Activated effector memory CD4-positive, alpha-beta T cell treated with Interleukin-2 at 50 U/mL for 16 hours (primary cell): Measurements from ENCODE around the gene HES6.

ENCODE experiments used
- DNase-seq: peaks from one replicate; pipeline ENCODE4 v3.0.0-alpha.2; 2020

HES6 gene

GRCh38 chr2:238252766-238253630, 13.2 kb upstream of the HES6 start:
- no peak for DNase-seq

GRCh38 chr2:238251986-238252385, 12.1 kb upstream of the HES6 start:
- DNase-seq, result no peak

- no peak for DNase-seq
Measured at GRCh38 chr2:238251331-238251730, 11.5 kb upstream of the HES6 start.

- no peak for DNase-seq
Measured at GRCh38 chr2:238250896-238251295, 11.1 kb upstream of the HES6 start.

- no peak for DNase-seq
Measured at GRCh38 chr2:238247841-238248453, 8.1 kb upstream of the HES6 start.

- no peak for DNase-seq
Measured at GRCh38 chr2:238247002-238247822, 7.4 kb upstream of the HES6 start.

GRCh38 chr2:238244151-238244550, 4.3 kb upstream of the HES6 start:
- no peak for DNase-seq

GRCh38 chr2:238243496-238244076, 3.7 kb upstream of the HES6 start:
- DNase-seq, result no peak

GRCh38 chr2:238242731-238243495, 3.1 kb upstream of the HES6 start:
- DNase-seq, result no peak

GRCh38 chr2:238241970-238242369, 2.1 kb upstream of the HES6 start:
- DNase-seq, result no peak

GRCh38 chr2:238240757-238241711, 1.2 kb upstream of the HES6 start:
- no peak for DNase-seq

GRCh38 chr2:238239543-238239862, 335 bp downstream of the HES6 start:
- DNase-seq, result no peak

- DNase-seq, result peak; percentile 22
Measured at GRCh38 chr2:238238766-238239542, 884 bp downstream of the HES6 start.

- no peak for DNase-seq
Measured at GRCh38 chr2:238238311-238238765, 1.5 kb downstream of the HES6 start.

- DNase-seq, result no peak
Measured at GRCh38 chr2:238237431-238238135, 2.3 kb downstream of the HES6 start.

- no peak for DNase-seq
Measured at GRCh38 chr2:238236571-238236970, 3.3 kb downstream of the HES6 start.

GRCh38 chr2:238235856-238236255, 4.0 kb downstream of the HES6 start:
- DNase-seq, result no peak

- no peak for DNase-seq
Measured at GRCh38 chr2:238235331-238235732, 4.5 kb downstream of the HES6 start.

GRCh38 chr2:238233625-238234024, 6.2 kb downstream of the HES6 start:
- DNase-seq, result no peak

- no peak for DNase-seq
Measured at GRCh38 chr2:238231809-238232208, 8.0 kb downstream of the HES6 start.
